Fibroblast of skin of back (primary cell): ENCODE data around the gene AQP10. TPM values are rescaled to one million over a fixed set of nuclear protein-coding genes. Genes with fewer than 3 reads are reported as not detected.
"Not testable (repeated sequence)": the region's sequence is repeated elsewhere in the genome, so short reads cannot be mapped to it uniquely, and the experiment has no call there.

Experiments used
- DNase-seq: peaks from one replicate; pipeline ENCODE4 v3.0.0-alpha.2; 2013
- polyA plus RNA-seq, 2 experiments: library from polyadenylated mRNA; unstranded; fragments of 120-200 nt; gene quantifications; one replicate each; pipeline ENCODE4 v1.2.1, GENCODE V29; 2013; ENCODE audit not compliant: insufficient read length in 2 of 2

AQP10 gene
- not detected for polyA plus RNA-seq (2013, experiment 1 of 2; ENCODE audit: insufficient read length)
- polyA plus RNA-seq (2013, experiment 2 of 2; ENCODE audit: insufficient read length) = not detected

DNA sequence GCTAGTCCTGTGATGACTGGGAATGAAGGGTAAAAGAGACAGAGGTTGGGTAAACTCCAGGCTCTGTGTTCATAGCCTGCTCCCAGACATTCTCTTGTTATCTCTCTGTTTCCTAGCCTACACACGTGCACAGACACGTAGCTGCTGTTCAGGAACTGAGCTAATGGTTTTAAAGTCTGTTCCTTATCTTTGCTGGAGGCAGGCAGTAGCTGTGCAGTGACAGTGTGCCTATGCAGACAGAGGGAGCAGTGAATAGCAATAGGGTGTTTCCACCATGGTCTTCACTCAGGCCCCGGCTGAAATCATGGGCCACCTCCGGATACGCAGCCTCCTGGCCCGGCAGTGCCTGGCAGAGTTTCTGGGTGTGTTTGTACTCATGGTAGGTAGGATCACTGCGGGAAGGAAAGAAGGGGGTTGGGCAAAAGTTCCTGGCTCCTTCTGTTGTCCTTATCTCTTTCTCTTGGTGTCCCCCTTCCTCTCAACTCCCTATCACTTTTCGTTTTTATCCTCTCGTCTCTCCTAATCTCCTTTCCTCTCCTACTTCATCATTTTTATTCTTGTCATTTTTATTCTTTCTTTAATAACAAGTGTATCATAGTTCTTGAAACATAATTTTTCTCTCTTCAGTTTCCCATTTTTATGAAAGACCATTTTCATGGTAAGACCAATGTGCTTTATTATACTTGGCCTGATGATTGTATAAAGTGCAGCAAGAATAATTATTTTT is at the start of gene AQP10:
Gene AQP10, plus strand, starts transcription at position 212 of the 727 bp plus-strand sequence. Its CDS starts 63 bp downstream, at position 275.
- no peak for DNase-seq

- peak; percentile 96 for DNase-seq
These were observed 48.5 kb upstream of the AQP10 start, which contains the start of gene HAX1 for GRCh38 chr1:154272217-154272998. Gene HAX1, plus strand, starts transcription at chr1:154272629. Its CDS starts 95 bp downstream, at chr1:154272724.

GRCh38 chr1:154272999-154273563 is 47.8 kb upstream of the AQP10 start:
- peak; percentile 25 for DNase-seq

DNA sequence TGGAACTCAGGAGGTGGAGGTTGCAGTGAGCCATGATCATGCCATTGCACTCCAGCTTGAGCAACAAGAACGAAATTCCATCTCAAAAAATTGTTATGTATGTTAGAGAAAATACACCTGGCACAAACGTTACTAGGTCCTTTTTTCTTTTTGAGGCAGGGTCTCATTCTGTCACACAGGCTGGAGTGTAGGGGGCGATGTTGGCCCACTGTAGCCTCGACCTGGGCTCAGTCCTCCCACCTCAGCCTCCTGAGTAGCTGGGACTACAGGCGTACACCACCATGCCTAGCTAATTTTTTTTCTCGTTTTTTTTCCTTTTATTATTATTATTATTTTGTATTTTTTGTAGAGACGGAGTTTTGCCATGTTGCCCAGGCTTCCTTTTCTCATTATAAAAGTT is 44.1 kb upstream of the AQP10 start:
- DNase-seq = no peak

DNA sequence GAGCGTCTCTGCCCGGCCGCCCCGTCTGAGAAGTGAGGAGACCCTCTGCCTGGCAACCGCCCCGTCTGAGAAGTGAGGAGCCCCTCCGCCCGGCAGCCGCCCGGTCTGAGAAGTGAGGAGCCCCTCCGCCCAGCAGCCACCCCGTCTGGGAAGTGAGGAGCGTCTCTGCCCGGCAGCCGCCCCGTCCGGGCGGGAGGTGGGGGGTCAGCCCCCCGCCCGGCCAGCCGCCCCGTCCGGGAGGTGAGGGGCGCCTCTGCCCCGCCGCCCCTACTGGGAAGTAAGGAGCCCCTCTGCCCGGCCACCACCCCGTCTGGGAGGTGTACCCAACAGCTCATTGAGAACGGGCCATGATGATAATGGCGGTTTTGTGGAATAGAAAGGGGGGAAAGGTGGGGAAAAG is 33.3 kb upstream of the AQP10 start:
- DNase-seq = not testable (repeated sequence)

- DNase-seq = no peak
These were observed 32.2 kb upstream of the AQP10 start for GRCh38 chr1:154288661-154289060.

GRCh38 chr1:154290921-154291320 is 30.0 kb upstream of the AQP10 start:
- DNase-seq = no peak

DNA sequence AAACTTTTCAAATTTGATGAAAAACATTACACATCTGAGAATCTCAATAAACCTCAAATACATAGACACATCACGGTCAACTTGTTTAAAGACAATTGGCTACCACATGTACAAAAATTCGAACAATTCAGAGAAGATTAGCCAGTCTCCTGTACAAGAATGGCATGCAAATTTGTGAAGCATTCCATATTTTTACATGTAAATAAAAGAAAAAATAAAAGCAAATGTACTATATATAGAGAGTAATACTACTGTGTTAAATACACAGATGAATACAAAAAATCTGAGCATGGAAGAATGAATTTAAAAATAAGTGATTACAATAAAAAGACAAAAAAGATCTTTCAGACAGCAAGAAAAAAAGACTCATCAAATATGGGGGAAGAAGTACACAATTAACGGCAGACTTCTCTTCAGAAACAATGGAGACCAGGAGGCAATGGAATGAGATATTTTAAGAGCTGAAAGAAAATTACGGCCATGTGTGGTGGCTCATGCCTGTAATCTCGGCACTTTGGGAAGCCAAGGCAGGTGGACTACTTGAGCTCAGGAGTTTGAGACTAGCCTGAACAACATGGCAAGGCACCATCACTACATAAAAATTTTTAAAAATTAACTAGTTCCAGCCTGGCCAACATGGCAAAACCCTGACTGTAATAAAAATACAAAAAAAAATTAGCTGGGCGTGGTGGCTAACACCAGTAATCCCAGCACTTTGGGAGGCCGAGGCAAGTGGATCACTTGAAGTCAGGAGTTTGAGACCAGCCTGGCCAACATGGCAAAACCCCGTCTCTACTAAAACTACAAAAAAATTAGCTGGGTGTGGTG is 25.3 kb upstream of the AQP10 start:
- no peak for DNase-seq

DNA sequence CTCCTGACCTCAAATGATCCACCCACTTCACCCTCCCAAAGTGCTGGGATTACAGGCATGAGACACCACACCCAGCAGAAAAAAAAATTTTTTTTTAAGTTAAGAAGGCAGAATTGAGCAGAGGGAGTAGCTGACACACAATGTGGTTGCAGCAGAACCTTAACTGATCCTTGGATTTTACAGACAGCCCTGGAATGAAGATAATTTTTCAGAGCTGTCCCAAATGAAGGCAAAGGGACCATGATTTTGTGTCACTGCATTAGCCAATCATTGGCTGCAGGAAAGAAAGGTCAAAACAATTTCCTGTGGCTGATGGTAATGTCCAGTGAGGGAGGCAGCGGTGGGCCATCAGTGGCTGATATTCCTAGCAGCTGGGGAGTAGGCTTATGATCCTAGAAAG is 19.3 kb upstream of the AQP10 start:
- no peak for DNase-seq

GRCh38 chr1:154304664-154305337 is 16.1 kb upstream of the AQP10 start:
- DNase-seq = no peak

- peak; percentile 16 for DNase-seq
These were observed 14.7 kb upstream of the AQP10 start for GRCh38 chr1:154306151-154306550.

GRCh38 chr1:154307670-154308270 is 13.1 kb upstream of the AQP10 start:
- not testable (repeated sequence) for DNase-seq

- DNase-seq = not testable (repeated sequence)
These were observed 11.8 kb upstream of the AQP10 start for GRCh38 chr1:154309136-154309535.

GRCh38 chr1:154312229-154313065 is 8.4 kb upstream of the AQP10 start:
- DNase-seq = not testable (repeated sequence)

DNA sequence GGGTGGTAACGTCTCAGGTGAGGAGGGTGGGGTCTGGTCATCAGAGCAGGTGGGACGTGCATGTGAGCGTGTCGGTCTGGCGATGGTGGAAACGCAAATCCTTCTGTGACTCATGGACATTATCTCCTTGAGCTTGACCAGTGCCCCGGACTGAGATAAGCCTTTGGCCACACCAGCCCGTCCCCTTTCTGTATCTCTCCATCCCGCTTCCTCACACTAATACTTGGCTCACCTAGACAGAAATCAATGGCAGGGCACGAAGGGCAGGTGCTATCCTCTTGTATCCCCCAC is 7.9 kb upstream of the AQP10 start:
- DNase-seq = no peak

- not testable (repeated sequence) for DNase-seq
These were observed 6.7 kb upstream of the AQP10 start for GRCh38 chr1:154314226-154314625.

DNA sequence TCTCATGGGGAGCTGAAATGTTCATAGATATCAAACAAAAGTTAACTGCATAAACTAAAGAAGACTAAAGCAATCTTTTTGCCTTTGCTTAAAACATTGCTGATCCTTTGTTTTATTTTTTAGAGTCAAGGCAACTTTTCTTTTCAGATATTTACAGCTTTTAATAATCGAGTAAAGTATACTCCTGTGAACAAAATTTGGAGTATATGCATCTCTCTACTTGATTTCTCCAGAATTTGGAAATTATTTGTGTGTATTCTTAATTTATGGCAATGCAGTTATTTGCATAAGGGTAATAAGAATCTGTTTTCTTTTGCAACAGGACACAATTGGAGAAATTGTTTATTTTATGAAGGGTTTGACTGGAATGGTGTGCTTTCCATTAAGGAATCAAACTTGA is 4.2 kb upstream of the AQP10 start:
- DNase-seq = no peak

DNA sequence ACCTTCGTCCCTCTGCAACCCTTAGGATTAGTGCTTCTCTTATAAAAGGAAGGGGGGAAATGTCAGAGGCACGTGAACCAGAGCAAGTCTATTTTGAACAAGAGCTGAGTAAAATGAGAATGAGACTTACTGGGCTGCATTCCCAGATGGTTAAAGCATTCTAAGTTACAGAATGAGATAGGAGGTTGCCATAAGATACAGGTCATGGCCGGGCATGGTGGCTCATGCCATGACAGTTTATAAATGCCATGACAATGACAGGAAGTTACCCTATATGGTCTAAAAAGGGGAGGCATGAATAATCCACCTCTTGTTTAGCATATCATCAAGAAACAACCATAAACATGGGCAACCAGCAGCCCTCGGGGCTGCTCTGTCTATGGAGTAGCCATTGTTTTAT is 2.5 kb upstream of the AQP10 start:
- DNase-seq = no peak

DNA sequence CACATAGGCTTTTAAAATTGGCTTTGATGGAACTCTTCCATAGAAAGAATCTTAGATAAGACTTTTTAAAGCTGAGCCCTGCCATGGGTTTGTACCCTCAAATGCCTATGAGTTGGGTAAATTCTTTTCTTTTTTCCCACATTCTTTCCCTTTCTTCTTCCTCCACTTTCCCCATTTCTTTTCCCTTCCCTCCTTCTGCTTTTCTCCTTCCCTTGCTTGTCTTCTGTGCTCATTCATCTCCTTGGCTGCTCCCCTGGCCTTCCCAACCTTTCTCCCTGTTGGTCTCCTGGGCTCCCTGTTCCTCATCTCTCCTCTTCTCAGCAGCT is 679 bp downstream of the AQP10 start:
- not testable (repeated sequence) for DNase-seq

GRCh38 chr1:154323493-154323892 is 2.6 kb downstream of the AQP10 start:
- DNase-seq = no peak

GRCh38 chr1:154324241-154324640 is 3.3 kb downstream of the AQP10 start:
- DNase-seq = no peak
